HG03196 (cell line): Measurements from ENCODE around the gene GDF15.

Source experiments
- ATAC-seq: cut with Tn5 transposase; IDR thresholded peaks from one replicate; pipeline ENCODE4 v1.9.1; 2021; ENCODE audit not compliant: unreplicated experiment

The GDF15 gene

GRCh38 chr19:18430417-18431144 is 44.6 kb downstream of the GDF15 start:
- no peak for ATAC-seq

GRCh38 chr19:18431351-18432197 is 45.6 kb downstream of the GDF15 start:
- no peak for ATAC-seq

DNA sequence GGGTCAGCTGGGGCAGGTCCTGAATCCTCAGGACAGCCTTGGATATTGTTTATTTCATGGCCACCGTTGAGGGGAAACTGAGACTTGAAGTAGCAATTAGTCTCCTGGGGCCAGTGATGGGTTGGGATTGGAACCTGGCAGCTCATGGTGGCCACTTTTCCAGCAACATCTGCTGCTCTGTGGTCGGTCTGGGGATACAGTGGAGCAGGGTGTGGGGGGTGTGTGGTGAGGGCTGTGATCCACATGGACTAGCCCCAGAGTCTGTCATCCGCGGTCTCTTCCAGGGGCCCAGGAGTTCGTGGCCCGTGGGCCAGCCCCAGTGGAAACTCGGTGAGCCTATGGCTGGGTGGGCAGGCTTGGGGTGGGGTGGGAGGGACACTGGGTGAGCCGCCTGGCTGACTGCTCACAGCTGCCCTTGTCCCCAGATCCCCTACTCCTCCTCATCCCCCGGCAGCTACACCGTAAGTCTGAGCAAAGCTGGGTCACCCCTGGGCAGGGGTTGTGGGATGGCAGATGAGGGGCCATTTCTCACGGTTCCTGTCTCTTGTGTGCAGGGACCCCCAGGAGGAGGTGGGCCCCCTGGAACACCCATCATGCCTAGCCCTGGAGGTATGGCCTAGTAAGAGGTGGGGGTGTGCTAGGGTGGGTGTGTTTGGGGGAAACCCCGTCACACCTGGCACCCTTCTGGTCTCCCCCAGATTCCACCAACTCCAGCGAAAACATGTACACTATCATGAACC is 46.5 kb downstream of the GDF15 start:
- no peak for ATAC-seq

DNA sequence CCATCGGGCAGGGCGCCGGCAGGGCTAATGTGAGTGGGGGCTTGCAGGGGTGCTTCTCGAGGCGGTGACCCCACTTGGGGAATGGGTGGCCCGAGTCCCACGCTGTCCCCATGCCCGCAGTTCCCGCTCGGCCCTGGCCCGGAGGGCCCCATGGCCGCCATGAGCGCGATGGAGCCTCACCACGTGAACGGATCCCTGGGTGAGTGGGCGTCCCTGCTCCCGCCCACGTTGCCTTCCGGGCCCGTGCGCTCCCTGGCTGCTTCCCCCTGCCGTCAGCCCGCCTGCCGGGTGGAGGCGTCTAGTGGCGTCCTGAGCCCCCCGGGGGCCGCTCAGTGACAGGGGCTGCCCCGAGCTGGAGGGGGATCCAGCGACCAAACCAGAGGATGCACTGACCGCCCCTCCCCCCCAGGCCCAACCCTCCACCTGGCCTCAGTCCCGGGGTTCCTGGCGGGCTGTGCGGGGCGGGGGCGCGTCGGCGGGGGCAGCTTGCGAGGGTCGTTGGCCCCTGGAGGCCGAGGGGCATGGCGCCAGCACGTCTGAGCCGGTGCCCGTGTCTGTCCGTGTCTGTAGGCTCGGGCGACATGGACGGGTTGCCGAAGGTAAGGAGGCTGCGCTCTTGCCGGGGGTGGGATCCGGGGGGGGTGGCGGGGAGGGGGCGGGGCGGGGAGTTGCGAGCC is 47.2 kb downstream of the GDF15 start:
- no peak for ATAC-seq

GRCh38 chr19:18433735-18434398 is 47.9 kb downstream of the GDF15 start:
- ATAC-seq: no peak

- no peak for ATAC-seq
Measured at GRCh38 chr19:18434411-18435175, 48.6 kb downstream of the GDF15 start.

DNA sequence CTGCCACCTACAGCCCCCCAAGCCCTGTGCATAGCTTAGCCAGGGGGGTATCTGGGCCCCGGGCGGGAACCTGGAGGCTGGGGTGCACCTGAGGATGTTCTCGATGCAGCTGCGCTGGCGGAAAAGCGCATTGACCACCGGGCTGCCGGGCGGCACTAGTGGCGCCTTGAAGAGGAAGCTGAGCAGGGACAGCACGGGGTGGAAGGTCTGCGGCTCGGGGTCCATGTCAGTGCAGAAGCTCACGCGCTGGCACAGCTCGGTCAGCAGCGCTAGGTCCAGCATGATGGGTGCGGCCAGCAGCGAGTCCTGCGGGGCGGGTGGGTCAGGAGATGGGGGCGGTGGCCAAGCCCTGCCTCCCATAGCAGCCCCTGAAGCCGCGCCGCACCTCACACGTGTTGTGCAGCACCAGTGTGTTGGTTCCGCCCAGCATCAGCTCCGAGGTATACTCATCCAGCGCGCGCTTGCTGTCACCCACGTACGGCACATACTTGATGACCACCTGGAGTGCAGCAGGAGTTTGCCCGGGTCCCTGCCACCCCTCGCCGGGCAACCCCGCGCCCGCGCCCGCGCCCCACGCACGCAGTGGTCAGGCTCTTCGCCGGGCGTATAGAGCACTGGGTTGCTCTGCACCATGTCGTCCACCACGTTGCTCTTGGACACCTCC is 49.4 kb downstream of the GDF15 start:
- ATAC-seq: no peak

GRCh38 chr19:18435842-18436670 is 50.1 kb downstream of the GDF15 start:
- ATAC-seq: no peak

DNA sequence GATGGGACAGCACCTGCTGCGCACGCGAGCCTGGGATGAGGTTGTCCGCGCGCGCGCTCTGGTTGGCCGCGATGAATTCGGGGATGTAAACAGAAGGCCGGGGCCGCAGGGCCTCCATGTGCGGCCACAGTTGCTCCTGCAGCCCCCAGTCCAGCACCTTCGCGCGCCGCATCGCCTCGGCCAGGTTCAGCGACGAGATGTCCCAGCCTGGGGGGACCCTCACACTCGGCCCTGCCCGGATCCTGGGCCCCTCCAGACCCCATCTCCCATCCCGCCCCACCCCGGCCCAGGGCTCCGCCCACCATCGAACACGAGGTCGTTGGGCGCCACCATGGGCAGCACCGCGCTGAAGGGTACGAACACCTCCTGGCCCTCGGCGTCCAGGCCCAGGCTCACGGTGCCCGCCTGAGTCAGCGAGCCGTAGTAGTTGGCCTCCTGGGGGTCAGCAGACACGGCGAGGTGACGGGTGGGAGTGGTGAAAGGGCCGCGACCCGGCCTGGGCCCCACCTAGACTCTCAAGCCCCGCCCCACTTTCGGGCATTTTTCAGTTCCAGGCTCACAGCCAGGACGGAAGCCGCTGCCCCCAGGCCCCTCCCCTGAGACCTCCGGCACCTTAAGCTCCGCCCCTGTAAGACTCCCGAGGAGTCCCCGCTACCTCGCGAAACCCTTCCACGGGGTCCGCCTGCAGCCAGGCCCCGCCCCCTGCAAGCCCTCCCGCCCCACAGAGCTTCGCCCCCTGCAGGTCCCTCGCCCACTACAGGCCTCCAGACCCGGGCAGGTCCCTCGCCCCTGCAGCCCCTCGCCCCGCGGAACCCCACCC is 50.9 kb downstream of the GDF15 start:
- peak; percentile 44 for ATAC-seq

DNA sequence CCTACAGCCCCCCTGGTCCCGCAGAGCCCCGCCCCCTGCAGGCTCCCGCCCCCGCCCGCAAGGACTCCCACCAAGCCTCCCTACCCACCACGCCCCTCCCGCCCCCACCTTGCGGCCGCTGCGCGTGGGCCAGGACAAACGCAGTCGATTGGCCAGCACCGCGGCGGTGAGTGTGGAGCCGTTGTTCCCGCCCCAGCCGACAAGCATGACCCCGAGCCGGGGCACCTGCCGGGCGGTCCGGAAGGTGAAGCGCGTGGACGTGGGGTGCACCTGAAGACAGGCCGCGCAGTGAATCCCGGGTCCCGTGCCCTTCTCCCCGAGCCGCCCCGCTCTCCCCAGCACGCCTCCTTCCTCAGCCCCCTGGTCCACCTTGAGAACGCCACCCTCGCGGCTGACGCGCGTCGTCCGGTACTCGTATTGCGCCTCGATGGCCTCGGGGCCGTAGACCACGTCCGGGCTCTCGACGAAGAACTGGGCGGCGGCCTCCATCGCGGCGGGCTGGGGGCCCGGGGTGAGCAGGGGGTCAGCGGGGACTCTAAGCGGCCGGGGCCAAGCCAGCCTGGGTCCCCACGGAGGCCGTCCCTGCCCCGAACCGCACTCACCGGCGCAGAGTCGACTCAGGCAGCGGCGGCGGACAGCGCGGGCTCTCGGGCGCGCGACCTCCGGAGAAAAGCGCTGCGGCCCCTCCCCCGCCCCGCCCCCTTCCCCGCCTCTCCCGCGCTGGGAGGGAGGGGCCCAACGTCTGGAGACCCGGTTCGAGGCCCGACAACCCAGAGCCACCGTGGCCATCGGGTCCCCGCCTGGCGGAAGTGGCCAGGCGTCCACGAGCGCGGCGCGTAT is 51.8 kb downstream of the GDF15 start, which contains the start of gene ISYNA1:
ISYNA1 (minus strand) TSS at position 643 of the 840 bp plus-strand sequence; CDS start at position 489, 154 bp downstream.
- no peak for ATAC-seq

GRCh38 chr19:18438331-18439024 is 52.5 kb downstream of the GDF15 start:
- no peak for ATAC-seq
